LNCAP (cell line): Measurements from ENCODE around the gene NPAS3.

Source experiments
- TF ChIP-seq, protein P1 (sequence below): fragments of 450-650 bp; IDR thresholded peaks from 2 replicates; pipeline ENCODE4 v1.5.1; 2017; ENCODE audit warnings: mild to moderate bottlenecking

Gene NPAS3

DNA sequence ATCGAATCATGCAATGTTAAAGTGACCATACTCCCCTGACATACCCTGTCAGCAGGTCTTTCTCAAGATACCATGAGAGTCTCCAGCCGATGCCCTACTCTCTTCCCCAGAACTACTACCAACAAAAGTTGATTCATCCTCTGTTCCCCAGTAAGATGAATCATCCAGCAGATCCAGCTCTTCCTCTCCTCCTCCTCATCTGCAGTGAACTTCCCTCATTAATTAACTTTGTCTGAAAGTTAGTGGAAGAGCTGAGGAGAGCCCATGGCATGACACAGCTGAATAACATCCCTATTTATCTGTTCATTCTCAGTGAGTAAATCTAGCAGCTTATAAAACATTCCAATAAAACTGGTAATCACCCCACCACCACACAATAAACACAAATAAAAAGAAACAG is 798.8 kb downstream of the NPAS3 start:
- TF ChIP-seq, protein P1, sequence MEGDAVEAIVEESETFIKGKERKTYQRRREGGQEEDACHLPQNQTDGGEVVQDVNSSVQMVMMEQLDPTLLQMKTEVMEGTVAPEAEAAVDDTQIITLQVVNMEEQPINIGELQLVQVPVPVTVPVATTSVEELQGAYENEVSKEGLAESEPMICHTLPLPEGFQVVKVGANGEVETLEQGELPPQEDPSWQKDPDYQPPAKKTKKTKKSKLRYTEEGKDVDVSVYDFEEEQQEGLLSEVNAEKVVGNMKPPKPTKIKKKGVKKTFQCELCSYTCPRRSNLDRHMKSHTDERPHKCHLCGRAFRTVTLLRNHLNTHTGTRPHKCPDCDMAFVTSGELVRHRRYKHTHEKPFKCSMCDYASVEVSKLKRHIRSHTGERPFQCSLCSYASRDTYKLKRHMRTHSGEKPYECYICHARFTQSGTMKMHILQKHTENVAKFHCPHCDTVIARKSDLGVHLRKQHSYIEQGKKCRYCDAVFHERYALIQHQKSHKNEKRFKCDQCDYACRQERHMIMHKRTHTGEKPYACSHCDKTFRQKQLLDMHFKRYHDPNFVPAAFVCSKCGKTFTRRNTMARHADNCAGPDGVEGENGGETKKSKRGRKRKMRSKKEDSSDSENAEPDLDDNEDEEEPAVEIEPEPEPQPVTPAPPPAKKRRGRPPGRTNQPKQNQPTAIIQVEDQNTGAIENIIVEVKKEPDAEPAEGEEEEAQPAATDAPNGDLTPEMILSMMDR = no peak

DNA sequence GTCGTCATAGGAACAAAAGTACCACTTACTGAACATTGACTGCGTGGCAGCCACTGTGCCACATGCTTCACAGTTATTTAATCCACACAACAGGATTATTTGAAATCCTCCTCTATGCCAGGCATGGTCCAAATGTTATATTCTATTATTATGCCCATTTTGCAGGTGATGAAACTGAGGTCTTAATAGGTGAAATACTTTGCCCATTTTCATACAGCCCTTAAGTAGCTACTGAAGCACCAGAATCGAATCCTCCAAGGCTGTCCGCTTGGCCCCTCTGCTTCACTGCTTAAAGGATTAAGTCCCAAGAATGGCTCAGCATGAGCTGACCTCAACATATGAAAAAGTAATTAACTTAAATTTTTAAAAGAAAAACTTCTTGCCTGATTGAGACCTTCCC is 799.4 kb downstream of the NPAS3 start:
- TF ChIP-seq, protein P1 = no peak

DNA sequence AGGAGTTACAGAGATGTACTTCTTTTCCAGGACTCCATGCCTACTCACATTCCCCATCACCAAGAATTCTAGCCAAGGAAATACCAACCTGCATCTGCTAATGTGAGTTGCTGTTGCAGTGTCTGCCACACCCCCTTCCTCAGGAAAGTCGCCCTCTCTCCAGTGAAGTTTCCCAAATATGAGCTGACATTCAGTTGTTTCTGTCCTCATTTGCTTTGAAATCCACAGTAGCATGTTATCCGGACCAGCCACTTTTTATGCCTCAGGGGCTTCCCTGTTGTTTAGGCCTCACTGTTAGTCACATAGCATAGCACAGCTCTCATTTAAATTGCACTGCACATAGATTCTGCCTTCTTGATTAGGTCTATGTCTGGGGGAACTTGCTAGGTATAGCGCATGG is 799.8 kb downstream of the NPAS3 start:
- TF ChIP-seq, protein P1 = no peak

DNA sequence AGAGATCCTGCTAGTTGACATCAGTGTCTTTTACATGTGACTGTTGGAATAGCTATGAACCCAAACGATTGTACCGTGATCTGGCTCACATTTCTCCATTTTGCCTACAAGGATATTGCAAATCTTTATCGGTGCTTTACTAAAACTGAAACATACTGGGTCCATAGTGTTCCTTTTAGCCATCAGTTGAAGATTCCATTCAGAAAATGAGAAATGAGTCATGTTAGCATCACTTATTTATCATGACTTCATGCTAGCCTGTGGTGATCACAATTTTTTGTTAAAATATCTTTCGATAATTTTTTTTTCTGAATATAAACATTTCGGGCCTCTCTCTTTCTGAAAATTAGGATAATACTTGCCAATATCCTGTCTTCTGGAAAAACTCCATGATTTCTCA is 801.9 kb downstream of the NPAS3 start:
- TF ChIP-seq, protein P1 = no peak

DNA sequence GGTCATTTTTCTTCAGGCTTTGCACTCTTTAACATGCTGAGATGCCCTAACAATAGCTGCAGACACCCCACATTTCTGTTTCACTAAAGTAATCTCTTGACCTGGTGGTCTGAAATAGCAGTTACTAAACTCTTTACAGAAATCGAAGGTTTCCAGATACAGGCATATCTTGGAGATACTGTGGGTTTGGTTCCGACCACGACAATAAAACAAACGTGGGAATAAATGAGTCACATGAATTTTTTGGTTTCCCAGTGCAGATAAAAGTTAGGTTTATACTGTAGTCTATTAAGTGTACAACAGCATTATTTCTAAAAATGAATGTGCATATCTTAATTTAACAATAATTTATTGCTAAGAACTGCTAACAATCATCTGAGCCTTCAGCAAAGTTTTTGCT is 803.5 kb downstream of the NPAS3 start:
- TF ChIP-seq, protein P1 = no peak

DNA sequence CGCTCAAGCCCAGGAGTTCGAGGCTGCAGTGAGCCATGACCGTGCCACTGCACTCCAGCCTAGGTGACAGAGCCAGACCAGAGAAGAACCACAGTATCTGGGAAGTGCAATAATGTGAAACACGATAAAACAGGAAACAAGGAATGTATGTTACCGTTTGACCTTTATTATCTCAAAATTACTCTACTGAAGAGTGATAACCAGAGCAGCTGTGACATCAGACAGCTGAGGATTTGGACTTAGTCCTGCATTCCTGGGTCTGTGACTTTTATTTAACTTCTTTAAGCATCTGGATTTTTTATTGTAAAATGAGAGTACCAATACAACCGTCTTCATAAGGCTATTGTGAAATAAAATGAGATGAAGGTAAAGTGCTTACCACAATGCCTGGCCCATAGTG is 806.5 kb downstream of the NPAS3 start:
- TF ChIP-seq, protein P1 = no peak

DNA sequence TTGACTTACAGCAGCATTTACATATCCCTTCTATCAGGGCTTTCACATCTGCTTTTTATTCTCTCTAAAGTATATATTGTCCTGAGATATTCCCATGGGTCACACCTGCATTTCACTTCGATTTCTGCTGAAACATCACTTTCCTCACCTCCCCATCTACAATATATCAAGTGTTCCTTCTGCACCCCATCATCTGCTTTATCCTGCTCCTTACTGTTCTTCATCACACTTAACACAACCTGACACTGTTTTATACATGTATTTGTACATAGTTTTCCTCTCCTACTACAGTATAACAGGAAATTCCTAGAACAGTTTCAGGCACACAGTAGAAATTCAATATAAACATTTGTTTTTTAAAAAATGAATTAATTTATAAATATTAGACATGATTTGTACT is 809.1 kb downstream of the NPAS3 start:
- TF ChIP-seq, protein P1 = no peak

DNA sequence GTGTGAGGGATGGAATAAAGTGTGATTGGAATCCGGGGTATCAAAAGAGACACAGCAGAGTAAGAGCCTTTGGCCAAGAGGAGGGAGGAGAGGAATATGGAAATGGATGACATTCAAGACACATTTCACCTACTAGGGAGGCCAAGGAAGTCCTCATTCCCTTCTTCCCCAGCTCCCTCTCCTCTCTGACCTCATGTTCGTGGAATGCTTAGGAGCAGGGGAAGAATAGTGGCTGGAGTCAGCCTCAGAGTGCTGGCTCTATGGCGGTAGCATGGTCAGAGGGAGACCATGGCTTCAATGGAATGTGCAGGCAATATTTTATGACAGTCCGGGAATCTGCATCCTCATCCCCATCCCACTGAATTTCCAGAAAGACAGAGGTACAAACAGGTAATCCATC is 815.6 kb downstream of the NPAS3 start:
- TF ChIP-seq, protein P1 = no peak
